ENCODE data around the gene IL24. TPM values are rescaled to one million over a fixed set of nuclear protein-coding genes. Genes with fewer than 3 reads are reported as not detected.
A peak's percentile ranks its signal among the peaks of the same experiment; 100 is the strongest.

IL24 gene
- total RNA-seq, 1 donor from 2014 or later: not detected

GRCh38 chr1:206898089-206898914 lies 1.1 kb downstream of the IL24 start:
- H3K36me3 Mint-ChIP-seq (ENCODE audit: low read depth): peaks cover 14% of the 10 kb centered on the region
- DNase-seq (no peak), ATAC-seq (ENCODE audit: low read depth) (no peak)
- no peak overlapping the region for H3K27ac Mint-ChIP-seq
- ChIA-PET CTCF (no interaction called here), POLR2A (interaction anchor here (0.7 kb wide), 1 partner anchor 846 kb away, joined by 3 read pairs; no protein-coding TSS in a partner anchor)
- intact Hi-C loops (cut with micrococcal nuclease): no loop called here
- H3K4me3 Mint-ChIP-seq: no peak overlapping the region
- no peaks in the 10 kb centered on the region for H3K9me3 Mint-ChIP-seq
- no peaks in the 10 kb centered on the region for H3K27me3 Mint-ChIP-seq
- TF ChIP-seq CTCF (IDR thresholded peaks at IDR 0.05): no peak
- H3K4me1 Mint-ChIP-seq: peaks cover 32% of the 10 kb centered on the region

- POLR2A ChIA-PET: no interaction called here
- intact Hi-C loops (cut with micrococcal nuclease): no loop called here
- H3K27me3 Mint-ChIP-seq: no peaks in the 10 kb centered on the region
- DNase-seq (no peak), ATAC-seq (ENCODE audit: low read depth) (no peak)
- peaks cover 21% of the 10 kb centered on the region for H3K36me3 Mint-ChIP-seq (ENCODE audit: low read depth)
- H3K9me3 Mint-ChIP-seq: no peaks in the 10 kb centered on the region
- peaks cover 34% of the 10 kb centered on the region for H3K4me1 Mint-ChIP-seq
- CTCF ChIA-PET: no interaction called here
- TF ChIP-seq CTCF (IDR thresholded peaks at IDR 0.05): no peak
- no peak overlapping the region for H3K4me3 Mint-ChIP-seq
- peak overlapping the region; percentile 5 for H3K27ac Mint-ChIP-seq
Observed at GRCh38 chr1:206898915-206899431, 1.7 kb downstream of the IL24 start.

- ATAC-seq (ENCODE audit: low read depth) (no peak), DNase-seq (no peak)
- Mint-ChIP-seq H3K9me3 (no peaks in the 10 kb centered on the region), H3K27me3 (no peaks in the 10 kb centered on the region), H3K4me1 (peaks cover 40% of the 10 kb centered on the region), H3K36me3 (ENCODE audit: low read depth) (peaks cover 29% of the 10 kb centered on the region), H3K4me3 (no peak overlapping the region), H3K27ac (peak overlapping the region; percentile 62)
- no peak for TF ChIP-seq CTCF (IDR thresholded peaks at IDR 0.05)
- ChIA-PET POLR2A (interaction anchor here (0.7 kb wide), 1 partner anchor 19 kb away, joined by 3 read pairs; no protein-coding TSS in a partner anchor), CTCF (no interaction called here)
- intact Hi-C loops (cut with micrococcal nuclease): no loop called here
Observed at GRCh38 chr1:206899717-206900116, 2.5 kb downstream of the IL24 start.

- POLR2A ChIA-PET: interaction anchor here (0.7 to 1.3 kb wide), 3 partner anchors 14 to 30 kb away, joined by 3 read pairs; no protein-coding TSS in a partner anchor
- H3K27ac Mint-ChIP-seq: peak overlapping the region; percentile 62
- no peak for TF ChIP-seq CTCF (IDR thresholded peaks at IDR 0.05)
Observed at GRCh38 chr1:206900149-206900548, 2.9 kb downstream of the IL24 start.

GRCh38 chr1:206901944-206902343 lies 4.7 kb downstream of the IL24 start:
- Mint-ChIP-seq H3K36me3 (ENCODE audit: low read depth) (peaks cover 50% of the 10 kb centered on the region), H3K27me3 (no peaks in the 10 kb centered on the region), H3K9me3 (no peaks in the 10 kb centered on the region), H3K27ac (peak overlapping the region; percentile 62), H3K4me3 (no peak overlapping the region), H3K4me1 (peaks cover 62% of the 10 kb centered on the region)
- ATAC-seq (ENCODE audit: low read depth) (no peak), DNase-seq (no peak)
- ChIA-PET CTCF (interaction anchor here (3.0 kb wide), 1 partner anchor 10 kb away, joined by 8 read pairs; no protein-coding TSS in a partner anchor), POLR2A (interaction anchor here (1.0 to 1.5 kb wide), 2 partner anchors 20 to 29 kb away, joined by 3 to 4 read pairs; partner anchors contain the start of gene FCMR)
- TF ChIP-seq CTCF (IDR thresholded peaks at IDR 0.05): no peak
- intact Hi-C loops (cut with micrococcal nuclease): no loop called here

More at GRCh38 chr1:206900149-206900548, 2.9 kb downstream of the IL24 start:
- no peaks in the 10 kb centered on the region for H3K9me3 Mint-ChIP-seq
- peaks cover 44% of the 10 kb centered on the region for H3K4me1 Mint-ChIP-seq
- peaks cover 33% of the 10 kb centered on the region for H3K36me3 Mint-ChIP-seq (ENCODE audit: low read depth)
- ATAC-seq (ENCODE audit: low read depth) (no peak), DNase-seq (no peak)
- CTCF ChIA-PET: interaction anchor here (1.2 kb wide), 1 partner anchor 12 kb away, joined by 7 read pairs; no protein-coding TSS in a partner anchor
- no peaks in the 10 kb centered on the region for H3K27me3 Mint-ChIP-seq
- no peak overlapping the region for H3K4me3 Mint-ChIP-seq
- intact Hi-C loops (cut with micrococcal nuclease): no loop called here
